ENCODE measurements around the gene MEIOSIN. TPM values are rescaled to one million over a fixed set of nuclear protein-coding genes. Genes with fewer than 3 reads are reported as not detected.

MEIOSIN gene
- polyA plus RNA-seq, 1 of the 3 experiments (the other 2 are of a cell fraction) = 0.03 TPM

DNA sequence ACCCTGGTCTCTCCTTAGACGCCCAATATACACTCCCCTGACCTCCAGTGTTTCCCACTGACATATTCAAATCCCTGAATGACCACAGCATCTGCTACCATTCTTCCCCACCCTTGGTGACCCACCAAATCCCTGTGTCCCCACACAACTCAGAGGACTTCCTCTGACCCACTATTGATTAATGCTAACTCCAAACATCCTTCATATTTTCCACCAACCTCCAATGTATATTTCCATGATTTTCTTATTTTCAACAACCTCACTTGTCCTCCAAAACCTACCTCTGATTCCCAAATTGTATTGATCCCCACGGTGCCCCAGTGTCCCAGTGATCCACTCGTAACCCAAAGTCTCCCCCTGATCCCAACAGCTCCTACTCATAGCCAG is 59.9 kb downstream of the MEIOSIN start (continued):
- no peak for TF ChIP-seq NFIC (IDR thresholded peaks at IDR 0.05; ENCODE audit: borderline replicate concordance)
- no peak for TF ChIP-seq EP300 (IDR thresholded peaks at IDR 0.05; ENCODE audit: borderline replicate concordance in 1 of 2, low read depth in 1 of 2, low read length in 1 of 2)
- no peak for TF ChIP-seq JUND (IDR thresholded peaks at IDR 0.05)
- TF ChIP-seq FOSL2 (IDR thresholded peaks at IDR 0.05; ENCODE audit: borderline replicate concordance, low read depth) = no peak

DNA sequence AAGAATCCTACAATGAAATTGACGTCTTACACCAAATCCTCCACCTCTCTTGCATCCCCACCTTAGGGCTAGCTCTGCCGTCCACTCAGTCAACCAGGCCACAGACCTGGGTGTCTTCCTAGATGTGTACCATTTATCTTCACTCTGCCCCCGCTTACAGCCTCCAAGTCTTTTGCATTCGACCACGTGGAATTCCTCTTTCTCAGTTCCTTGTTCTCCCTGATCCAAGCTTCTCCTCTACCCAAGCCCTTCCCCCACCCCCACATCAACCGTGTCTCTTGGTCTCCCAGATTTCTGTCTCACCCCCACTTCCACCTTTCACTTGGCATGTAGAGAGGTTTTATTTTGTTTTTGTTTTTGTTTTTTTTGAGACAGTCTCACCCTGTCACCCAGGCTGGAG is 60.6 kb downstream of the MEIOSIN start:
- no peak for DNase-seq
- Histone ChIP-seq H3K4me3 (ENCODE audit: low read depth in 2 of 2, low read length in 1 of 2) (no peak overlapping the region), H3K9me3 (no peaks in the 10 kb centered on the region), H4K20me1 (ENCODE audit: insufficient read depth) (no peaks in the 10 kb centered on the region), H3K9me2 (no peaks in the 10 kb centered on the region), H2AFZ (ENCODE audit: low read depth) (no peak overlapping the region), H3F3A (replicated peaks; ENCODE audit: insufficient read depth) (no peaks in the 10 kb centered on the region), H3K36me3 (replicated peaks in 1 of 2; ENCODE audit: control insufficient read depth in 1 of 2, insufficient read depth in 2 of 2, low read length in 1 of 2) (peaks cover 11 to 18% of the 10 kb centered on the region in 2 experiments), H3K4me2 (no peak overlapping the region), H3K9ac (no peak overlapping the region), H3K27ac (ENCODE audit: low read depth in 2 of 2, low read length in 1 of 2) (no peak overlapping the region), H3K4me1 (ENCODE audit: control insufficient read depth in 1 of 2, insufficient read depth in 2 of 2, low read depth in 1 of 2, low read length in 1 of 2) (peaks cover 0 to 18% of the 10 kb centered on the region in 2 experiments; a peak in 1 of 4 replicates), H3K79me2 (ENCODE audit: insufficient read depth) (peaks cover 34% of the 10 kb centered on the region), H3K27me3 (ENCODE audit: insufficient read depth) (no peaks in the 10 kb centered on the region)
- 75% methylated on average over 6 of the region's 6 CpGs for WGBS (ENCODE audit: low lambda C conversion rate)
- POLR2A ChIA-PET = no interaction called here
- CTCF ChIA-PET = interaction anchor here (1.4 to 3.9 kb wide), 3 partner anchors 23 to 89 kb away, joined by 3 to 33 read pairs (median 13); partner anchors contain the start of gene SIX5
- TF ChIP-seq RFX5 (IDR thresholded peaks at IDR 0.05; ENCODE audit: low read length) (no peak), YY1 (IDR thresholded peaks at IDR 0.05; ENCODE audit: low read depth) (no peak), RCOR1 (IDR thresholded peaks at IDR 0.05; ENCODE audit: low read length) (no peak), NFIC (IDR thresholded peaks at IDR 0.05; ENCODE audit: borderline replicate concordance) (no peak), CHD2 (IDR thresholded peaks at IDR 0.05; ENCODE audit: low read length, partially characterized antibody) (no peak), RXRA (IDR thresholded peaks at IDR 0.05; ENCODE audit: borderline replicate concordance, low read depth) (no peak), EZH2phosphoT487 (IDR thresholded peaks at IDR 0.05; ENCODE audit: borderline replicate concordance, low read depth) (no peak), MXI1 (IDR thresholded peaks at IDR 0.05; ENCODE audit: low read depth, low read length) (no peak), FOSL2 (IDR thresholded peaks at IDR 0.05; ENCODE audit: borderline replicate concordance, low read depth) (no peak), TEAD4 (IDR thresholded peaks at IDR 0.05; ENCODE audit: borderline replicate concordance, insufficient read depth) (no peak)

DNA sequence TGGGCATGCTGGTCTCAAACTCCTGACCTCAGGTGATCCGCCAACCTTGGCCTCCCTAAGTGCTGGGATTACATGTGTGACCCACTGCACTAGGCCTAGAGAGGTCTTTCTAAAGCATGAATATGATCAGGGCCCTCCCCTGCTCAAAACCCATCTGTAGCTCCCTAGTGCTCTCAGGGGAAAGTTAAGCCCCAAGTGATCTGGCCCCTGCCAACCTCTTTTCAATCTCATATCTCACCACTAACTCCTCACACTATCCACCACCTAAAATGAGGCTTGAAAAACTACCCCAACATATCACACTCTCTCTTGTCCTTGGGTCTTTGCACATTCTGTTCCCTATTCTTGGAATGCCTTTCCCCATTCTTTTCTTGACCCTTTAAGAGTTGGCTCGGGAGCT is 61.4 kb downstream of the MEIOSIN start:
- CTCF ChIA-PET = interaction anchor here (1.1 to 2.9 kb wide), 4 partner anchors 23 to 88 kb away, joined by 3 to 14 read pairs (median 8); partner anchors contain the start of gene SIX5
- 79% methylated on average over 2 of the region's 2 CpGs for WGBS (ENCODE audit: low lambda C conversion rate)

More for the DNA sequence above, 61.4 kb downstream of the MEIOSIN start:
- no peaks in the 10 kb centered on the region for H3F3A ChIP-seq (replicated peaks; ENCODE audit: insufficient read depth)
- no peak overlapping the region for H3K9ac ChIP-seq
- DNase-seq = no peak
- POLR2A ChIA-PET = no interaction called here
- H3K79me2 ChIP-seq (ENCODE audit: insufficient read depth) = peaks cover 26% of the 10 kb centered on the region
- H3K4me3 ChIP-seq (ENCODE audit: low read depth in 2 of 2, low read length in 1 of 2) = no peak overlapping the region
- H3K27ac ChIP-seq (ENCODE audit: low read depth in 2 of 2, low read length in 1 of 2) = no peak overlapping the region
- no peak overlapping the region for H2AFZ ChIP-seq (ENCODE audit: low read depth)
- H3K9me2 ChIP-seq = no peaks in the 10 kb centered on the region
- H3K4me1 ChIP-seq (ENCODE audit: control insufficient read depth in 1 of 2, insufficient read depth in 2 of 2, low read depth in 1 of 2, low read length in 1 of 2) = peaks cover 0 to 20% of the 10 kb centered on the region in 2 experiments; a peak in 1 of 4 replicates
- no peaks in the 10 kb centered on the region for H3K9me3 ChIP-seq
- H4K20me1 ChIP-seq (ENCODE audit: insufficient read depth) = no peaks in the 10 kb centered on the region
- no peak overlapping the region for H3K4me2 ChIP-seq
- H3K27me3 ChIP-seq (ENCODE audit: insufficient read depth) = no peaks in the 10 kb centered on the region
- H3K36me3 ChIP-seq (replicated peaks in 1 of 2; ENCODE audit: control insufficient read depth in 1 of 2, insufficient read depth in 2 of 2, low read length in 1 of 2) = peaks cover 4 to 12% of the 10 kb centered on the region in 2 experiments
- TF ChIP-seq RFX5 (IDR thresholded peaks at IDR 0.05; ENCODE audit: low read length) (no peak), NFIC (IDR thresholded peaks at IDR 0.05; ENCODE audit: borderline replicate concordance) (no peak), GATA2 (CRISPR knock-in tag; IDR thresholded peaks at IDR 0.05) (no peak), GABPA (IDR thresholded peaks at IDR 0.05; ENCODE audit: low read depth) (no peak), RCOR1 (IDR thresholded peaks at IDR 0.05; ENCODE audit: low read length) (no peak), FOXM1 (IDR thresholded peaks at IDR 0.05; ENCODE audit: low read depth) (no peak), JUND (IDR thresholded peaks at IDR 0.05) (no peak), CHD2 (IDR thresholded peaks at IDR 0.05; ENCODE audit: low read length, partially characterized antibody) (no peak), MXI1 (IDR thresholded peaks at IDR 0.05; ENCODE audit: low read depth, low read length) (no peak), TCF12 (IDR thresholded peaks at IDR 0.05) (no peak), TAF1 (IDR thresholded peaks at IDR 0.05; ENCODE audit: borderline replicate concordance, low read depth, low read length) (no peak), EP300 (IDR thresholded peaks at IDR 0.05; ENCODE audit: borderline replicate concordance in 1 of 2, low read depth in 1 of 2, low read length in 1 of 2) (no peak), FOSL2 (IDR thresholded peaks at IDR 0.05; ENCODE audit: borderline replicate concordance, low read depth) (no peak), SMC3 (IDR thresholded peaks at IDR 0.05; ENCODE audit: low read depth, low read length) (no peak)
- TF ChIP-seq, protein P1, sequence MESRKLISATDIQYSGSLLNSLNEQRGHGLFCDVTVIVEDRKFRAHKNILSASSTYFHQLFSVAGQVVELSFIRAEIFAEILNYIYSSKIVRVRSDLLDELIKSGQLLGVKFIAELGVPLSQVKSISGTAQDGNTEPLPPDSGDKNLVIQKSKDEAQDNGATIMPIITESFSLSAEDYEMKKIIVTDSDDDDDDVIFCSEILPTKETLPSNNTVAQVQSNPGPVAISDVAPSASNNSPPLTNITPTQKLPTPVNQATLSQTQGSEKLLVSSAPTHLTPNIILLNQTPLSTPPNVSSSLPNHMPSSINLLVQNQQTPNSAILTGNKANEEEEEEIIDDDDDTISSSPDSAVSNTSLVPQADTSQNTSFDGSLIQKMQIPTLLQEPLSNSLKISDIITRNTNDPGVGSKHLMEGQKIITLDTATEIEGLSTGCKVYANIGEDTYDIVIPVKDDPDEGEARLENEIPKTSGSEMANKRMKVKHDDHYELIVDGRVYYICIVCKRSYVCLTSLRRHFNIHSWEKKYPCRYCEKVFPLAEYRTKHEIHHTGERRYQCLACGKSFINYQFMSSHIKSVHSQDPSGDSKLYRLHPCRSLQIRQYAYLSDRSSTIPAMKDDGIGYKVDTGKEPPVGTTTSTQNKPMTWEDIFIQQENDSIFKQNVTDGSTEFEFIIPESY (IDR thresholded peaks at IDR 0.05; ENCODE audit: borderline replicate concordance, low read depth) = no peak
- TF ChIP-seq, protein P2, sequence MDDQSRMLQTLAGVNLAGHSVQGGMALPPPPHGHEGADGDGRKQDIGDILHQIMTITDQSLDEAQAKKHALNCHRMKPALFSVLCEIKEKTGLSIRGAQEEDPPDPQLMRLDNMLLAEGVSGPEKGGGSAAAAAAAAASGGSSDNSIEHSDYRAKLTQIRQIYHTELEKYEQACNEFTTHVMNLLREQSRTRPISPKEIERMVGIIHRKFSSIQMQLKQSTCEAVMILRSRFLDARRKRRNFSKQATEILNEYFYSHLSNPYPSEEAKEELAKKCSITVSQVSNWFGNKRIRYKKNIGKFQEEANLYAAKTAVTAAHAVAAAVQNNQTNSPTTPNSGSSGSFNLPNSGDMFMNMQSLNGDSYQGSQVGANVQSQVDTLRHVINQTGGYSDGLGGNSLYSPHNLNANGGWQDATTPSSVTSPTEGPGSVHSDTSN (IDR thresholded peaks at IDR 0.05) = no peak
- TF ChIP-seq, protein P3, sequence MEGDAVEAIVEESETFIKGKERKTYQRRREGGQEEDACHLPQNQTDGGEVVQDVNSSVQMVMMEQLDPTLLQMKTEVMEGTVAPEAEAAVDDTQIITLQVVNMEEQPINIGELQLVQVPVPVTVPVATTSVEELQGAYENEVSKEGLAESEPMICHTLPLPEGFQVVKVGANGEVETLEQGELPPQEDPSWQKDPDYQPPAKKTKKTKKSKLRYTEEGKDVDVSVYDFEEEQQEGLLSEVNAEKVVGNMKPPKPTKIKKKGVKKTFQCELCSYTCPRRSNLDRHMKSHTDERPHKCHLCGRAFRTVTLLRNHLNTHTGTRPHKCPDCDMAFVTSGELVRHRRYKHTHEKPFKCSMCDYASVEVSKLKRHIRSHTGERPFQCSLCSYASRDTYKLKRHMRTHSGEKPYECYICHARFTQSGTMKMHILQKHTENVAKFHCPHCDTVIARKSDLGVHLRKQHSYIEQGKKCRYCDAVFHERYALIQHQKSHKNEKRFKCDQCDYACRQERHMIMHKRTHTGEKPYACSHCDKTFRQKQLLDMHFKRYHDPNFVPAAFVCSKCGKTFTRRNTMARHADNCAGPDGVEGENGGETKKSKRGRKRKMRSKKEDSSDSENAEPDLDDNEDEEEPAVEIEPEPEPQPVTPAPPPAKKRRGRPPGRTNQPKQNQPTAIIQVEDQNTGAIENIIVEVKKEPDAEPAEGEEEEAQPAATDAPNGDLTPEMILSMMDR (IDR thresholded peaks at IDR 0.05) = no peak

Measured in SK-N-SH (cell line).